T-helper 9 cell (primary cell): Measurements from ENCODE around the gene OR52K1.
"Not testable (repeated sequence)": the region's sequence is repeated elsewhere in the genome, so short reads cannot be mapped to it uniquely, and the experiment has no call there.

Source experiments
- DNase-seq: peaks from one replicate; pipeline ENCODE4 v3.0.0-alpha.2; 2020
- total RNA-seq, 2 donors: gene quantifications; one replicate each; lab custom pipeline; 2026; lab: John Stamatoyannopoulos, UW

Gene OR52K1
- total RNA-seq = 0 reads per million in 2 donors

- DNase-seq = no peak
Observed at GRCh38 chr11:4482445-4482844, at the start of gene OR52K1. Gene OR52K1, plus strand, starts transcription at chr11:4482646. Its CDS starts 6,255 bp downstream, at chr11:4488901.

- DNase-seq = no peak
Observed at GRCh38 chr11:4433856-4434255, 48.6 kb upstream of the OR52K1 start.

- no peak for DNase-seq
Observed at GRCh38 chr11:4436411-4436810, 46.0 kb upstream of the OR52K1 start.

GRCh38 chr11:4441515-4441914, 40.9 kb upstream of the OR52K1 start:
- no peak for DNase-seq

GRCh38 chr11:4443232-4443891, 39.1 kb upstream of the OR52K1 start:
- DNase-seq = no peak

GRCh38 chr11:4448995-4449394, 33.5 kb upstream of the OR52K1 start, which contains the start of gene OR52K2:
Gene OR52K2, plus strand, starts transcription at chr11:4449295. Its CDS starts 45 bp downstream, at chr11:4449340.
- no peak for DNase-seq

GRCh38 chr11:4453118-4453517, 29.3 kb upstream of the OR52K1 start:
- no peak for DNase-seq

- DNase-seq = no peak
Observed at GRCh38 chr11:4454021-4454420, 28.4 kb upstream of the OR52K1 start.

GRCh38 chr11:4455419-4455818, 27.0 kb upstream of the OR52K1 start:
- DNase-seq = no peak

- DNase-seq = no peak
Observed at GRCh38 chr11:4459500-4459899, 22.9 kb upstream of the OR52K1 start.

GRCh38 chr11:4460151-4460550, 22.3 kb upstream of the OR52K1 start:
- no peak for DNase-seq

GRCh38 chr11:4464216-4465159, 18.0 kb upstream of the OR52K1 start:
- DNase-seq = no peak

- no peak for DNase-seq
Observed at GRCh38 chr11:4465407-4465806, 17.0 kb upstream of the OR52K1 start.

GRCh38 chr11:4466131-4466870, 16.1 kb upstream of the OR52K1 start:
- no peak for DNase-seq

- DNase-seq = no peak
Observed at GRCh38 chr11:4466871-4467442, 15.5 kb upstream of the OR52K1 start.

GRCh38 chr11:4467811-4468606, 14.4 kb upstream of the OR52K1 start:
- DNase-seq = no peak

- DNase-seq = no peak
Observed at GRCh38 chr11:4479644-4480043, 2.8 kb upstream of the OR52K1 start.

GRCh38 chr11:4480577-4481239, 1.7 kb upstream of the OR52K1 start:
- DNase-seq = no peak

- no peak for DNase-seq
Observed at GRCh38 chr11:4481240-4481582, 1.2 kb upstream of the OR52K1 start.

- DNase-seq = no peak
Observed at GRCh38 chr11:4484310-4484709, 1.9 kb downstream of the OR52K1 start.

GRCh38 chr11:4491405-4491804, 9.0 kb downstream of the OR52K1 start:
- DNase-seq = not testable (repeated sequence)
